Lung (tissue), 13 donors: Measurements from ENCODE around the gene TRAF2. TPM values are rescaled to one million over a fixed set of nuclear protein-coding genes. Genes with fewer than 3 reads are reported as not detected.

Experiments
- ATAC-seq: fragments of 200-7000 bp; cut with Tn5 transposase; one replicate; pipeline ENCODE4 v1.9.1; 2020; ENCODE audit warnings: moderate number of reproducible peaks; ENCODE audit not compliant: insufficient read depth, low FRiP score
- DNase-seq, 3 donors: peaks; one replicate each; pipeline ENCODE4 v3.0.0-alpha.2; 2013 to 2017
- H3K27ac ChIP-seq, 2 donors: one replicate each; pipeline ENCODE4 v1.5.1; 2013; ENCODE audit warnings: mild to moderate bottlenecking in 2 of 2, moderate library complexity in 2 of 2, control low read depth in 1 of 2, inconsistent platforms in 1 of 2, low read depth in 1 of 2, low read length in 1 of 2
- H3K27me3 ChIP-seq, 3 donors: one replicate each; pipeline ENCODE4 v1.5.1; 2013; ENCODE audit warnings: low read length in 2 of 3; ENCODE audit not compliant: control insufficient read depth in 3 of 3, insufficient read depth in 3 of 3
- H3K36me3 ChIP-seq, 4 donors: one replicate each; pipeline ENCODE4 v1.5.1; 2013; ENCODE audit warnings: low read length in 4 of 4, mild to moderate bottlenecking in 1 of 4, moderate library complexity in 1 of 4; ENCODE audit not compliant: control insufficient read depth in 4 of 4, insufficient read depth in 4 of 4
- H3K4me1 ChIP-seq, 5 donors: one replicate each; pipeline ENCODE4 v1.5.1; 2013; ENCODE audit warnings: low read length in 5 of 5, mild to moderate bottlenecking in 2 of 5, moderate library complexity in 1 of 5; ENCODE audit not compliant: control insufficient read depth in 5 of 5, insufficient read depth in 5 of 5
- H3K4me3 ChIP-seq: one replicate; pipeline ENCODE4 v1.5.1; 2013; ENCODE audit warnings: mild to moderate bottlenecking, control low read depth, moderate library complexity
- H3K9ac ChIP-seq, 2 donors: one replicate each; pipeline ENCODE4 v1.5.1; 2013; ENCODE audit warnings: low read length in 2 of 2, control low read depth in 1 of 2; ENCODE audit not compliant: insufficient read depth in 1 of 2
- H3K9me3 ChIP-seq, 4 donors: one replicate each; pipeline ENCODE4 v1.5.1; 2013; ENCODE audit warnings: low read length in 3 of 4, mild to moderate bottlenecking in 1 of 4, moderate library complexity in 1 of 4; ENCODE audit not compliant: control insufficient read depth in 4 of 4, insufficient read depth in 3 of 4
- WGBS, 2 donors: extraction: QIAGEN DNeasy Blood & Tissue Kit; methylation state at CpG; one replicate each; pipeline ENCODE4 v1.1.7; 2013; 5-methylcytosine and 5-hydroxymethylcytosine counted together
- polyA plus RNA-seq, 2 donors: library from polyadenylated mRNA; stranded (reverse); fragments of 200-250 nt; gene quantifications; one replicate each; pipeline ENCODE4 v1.2.1, GENCODE V29; 2013
- small RNA-seq: library from RNA; depleted of rRNA; stranded (forward); fragments of <200 nt; gene quantifications from one replicate; pipeline ENCODE3, GENCODE V24; 2014; ENCODE audit warnings: low replicate concordance
- total RNA-seq, 2 donors: library from RNA; depleted of rRNA in 1 of 2; stranded (reverse); fragments of >200 nt in 1 of 2; gene quantifications; one replicate each; pipeline ENCODE4 v1.2.1, GENCODE V29; 2014 to 2021
- TF ChIP-seq, protein P1 (sequence below): IDR thresholded peaks from 2 replicates; pipeline ENCODE4 v1.5.1; 2012; ENCODE audit warnings: mild to moderate bottlenecking; ENCODE audit errors: control extremely low read depth, extremely low read depth
- donor health status: control.
- donor health status: control.
- donor health status: Bipolar disorder and iron deficiency.
- donor health status: healthy.
- donor health status: DM: yes; HTN: yes; CAD: no.

TRAF2 gene
- total and polyA plus RNA-seq, 4 donors = 11.3 to 19.1 (median 15.2) TPM

DNA sequence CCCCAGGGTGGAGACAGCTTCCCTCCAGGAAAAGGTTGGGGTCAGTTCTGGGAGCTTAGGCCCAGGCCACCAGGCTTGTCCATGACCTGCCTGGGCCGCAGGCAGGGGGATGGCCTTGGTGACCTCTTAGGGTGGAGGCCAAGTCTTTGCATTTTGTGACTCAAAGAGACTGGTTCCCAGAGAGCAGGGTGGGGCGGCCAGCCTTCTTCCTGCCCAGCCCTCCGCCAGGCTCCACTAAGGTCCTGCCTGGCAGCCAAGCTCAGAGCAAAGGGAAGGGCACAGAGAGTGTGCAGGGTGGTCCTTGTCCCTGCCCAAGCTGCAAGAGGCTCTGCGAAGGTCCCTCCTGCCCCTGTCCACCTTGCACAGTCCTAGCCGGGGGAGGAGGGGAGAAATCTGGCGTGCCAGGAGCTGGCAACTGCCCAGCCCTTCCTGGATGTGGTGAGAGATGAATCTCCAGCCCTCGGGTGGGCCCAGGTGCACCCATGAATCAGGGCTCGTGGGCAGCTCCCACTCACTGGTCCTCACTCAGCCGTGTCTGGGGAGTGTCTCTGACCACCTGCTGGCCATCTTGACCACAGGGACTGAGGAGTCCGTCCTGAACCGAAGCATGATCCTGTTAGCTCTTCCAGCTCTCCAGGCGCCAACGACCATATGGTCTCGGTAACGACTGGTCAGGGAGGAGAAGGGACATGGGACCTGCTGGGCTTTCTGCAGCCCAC is 88.7 kb downstream of the TRAF2 start:
- ATAC-seq = no peak
- H3K9me3 ChIP-seq = no peaks in the 10 kb centered on the region
- no peaks in the 10 kb centered on the region for H3K36me3 ChIP-seq
- no peaks in the 10 kb centered on the region for H3K27me3 ChIP-seq
- 52 to 55% methylated on average over 14 to 15 of the region's 15 CpGs for WGBS, 2 donors
- no peak overlapping the region for H3K9ac ChIP-seq
- no peak overlapping the region for H3K4me3 ChIP-seq
- TF ChIP-seq, protein P1, sequence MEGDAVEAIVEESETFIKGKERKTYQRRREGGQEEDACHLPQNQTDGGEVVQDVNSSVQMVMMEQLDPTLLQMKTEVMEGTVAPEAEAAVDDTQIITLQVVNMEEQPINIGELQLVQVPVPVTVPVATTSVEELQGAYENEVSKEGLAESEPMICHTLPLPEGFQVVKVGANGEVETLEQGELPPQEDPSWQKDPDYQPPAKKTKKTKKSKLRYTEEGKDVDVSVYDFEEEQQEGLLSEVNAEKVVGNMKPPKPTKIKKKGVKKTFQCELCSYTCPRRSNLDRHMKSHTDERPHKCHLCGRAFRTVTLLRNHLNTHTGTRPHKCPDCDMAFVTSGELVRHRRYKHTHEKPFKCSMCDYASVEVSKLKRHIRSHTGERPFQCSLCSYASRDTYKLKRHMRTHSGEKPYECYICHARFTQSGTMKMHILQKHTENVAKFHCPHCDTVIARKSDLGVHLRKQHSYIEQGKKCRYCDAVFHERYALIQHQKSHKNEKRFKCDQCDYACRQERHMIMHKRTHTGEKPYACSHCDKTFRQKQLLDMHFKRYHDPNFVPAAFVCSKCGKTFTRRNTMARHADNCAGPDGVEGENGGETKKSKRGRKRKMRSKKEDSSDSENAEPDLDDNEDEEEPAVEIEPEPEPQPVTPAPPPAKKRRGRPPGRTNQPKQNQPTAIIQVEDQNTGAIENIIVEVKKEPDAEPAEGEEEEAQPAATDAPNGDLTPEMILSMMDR = no peak
- peaks cover 0 to 25% (median 5%) of the 10 kb centered on the region in 5 donors for H3K4me1 ChIP-seq
- no peak for DNase-seq
- peak overlapping the region; percentile 10 to 55 for H3K27ac ChIP-seq

DNA sequence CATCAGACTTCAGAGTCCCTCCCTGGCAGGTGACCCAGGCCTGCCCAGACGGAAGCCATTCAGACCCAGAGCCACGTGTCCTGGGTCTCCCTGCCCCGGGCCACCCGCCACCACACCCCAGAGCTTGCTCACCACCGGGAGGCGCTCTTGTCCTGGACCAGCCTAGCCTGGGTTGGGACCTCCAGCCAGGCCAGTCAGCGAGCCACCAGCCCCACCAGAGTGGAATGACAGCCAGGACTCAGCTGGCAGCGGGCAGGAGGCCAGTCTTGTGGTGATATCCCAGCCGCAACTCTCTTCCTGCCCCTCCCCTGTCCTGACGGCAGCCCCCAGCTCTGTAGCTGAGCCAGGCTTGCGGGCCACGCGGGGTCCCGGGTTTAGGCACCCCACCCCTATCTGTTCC is 89.3 kb downstream of the TRAF2 start:
- DNase-seq (peak in 1 of 3 donors; percentile 50), ATAC-seq (no peak)
- no peak overlapping the region for H3K9ac ChIP-seq
- H3K27ac ChIP-seq = peak overlapping the region in 1 of 2 donors; percentile 55
- H3K9me3 ChIP-seq = no peaks in the 10 kb centered on the region
- WGBS, 2 donors = 20 to 32% methylated on average over 14 of the region's 14 CpGs
- no peak overlapping the region for H3K4me3 ChIP-seq
- no peaks in the 10 kb centered on the region for H3K36me3 ChIP-seq
- H3K4me1 ChIP-seq = peaks cover 0 to 18% (median 5%) of the 10 kb centered on the region in 5 donors
- TF ChIP-seq, protein P1 = no peak
- no peaks in the 10 kb centered on the region for H3K27me3 ChIP-seq

Small RNA genes lying within 50 kb of the gene (small RNA-seq; reads per million reads assigned to genes)
- not detected for gene MIR4479

Other genes starting within 250 kb of the TRAF2 start
- gene EGFL7, start 223.6 kb upstream of the TRAF2 start, total RNA-seq = 100 to 1,000 TPM; 128 to 177 TPM
- 100 to 1,000 TPM; 275 to 379 TPM for gene EGFL7, start 223.6 kb upstream of the TRAF2 start, polyA plus RNA-seq
- 100 to 1,000 TPM in 1 of 2 donors, 10 to 100 TPM in 1; 81.7 to 184 TPM for gene AGPAT2, start 199.1 kb upstream of the TRAF2 start, total RNA-seq
- 100 to 1,000 TPM; 169 to 277 TPM for gene AGPAT2, start 199.1 kb upstream of the TRAF2 start, polyA plus RNA-seq
- 10 to 100 TPM; 14.5 to 26.7 TPM for gene DIPK1B, start 173.9 kb upstream of the TRAF2 start, total RNA-seq
- 10 to 100 TPM; 12.5 to 13.3 TPM for gene DIPK1B, start 173.9 kb upstream of the TRAF2 start, polyA plus RNA-seq
- gene LCN10, start 143.6 kb upstream of the TRAF2 start, total RNA-seq = 1 to 10 TPM in 1 of 2 donors, not detected in 1; 4.7 TPM
- 1 to 10 TPM in 1 of 2 donors, under 1 TPM in 1; 0.72 to 6.4 TPM for gene LCN10, start 143.6 kb upstream of the TRAF2 start, polyA plus RNA-seq
- gene LCN6, start 138.0 kb upstream of the TRAF2 start, total RNA-seq = 1 to 10 TPM in 1 of 2 donors, not detected in 1; 8.6 TPM
- gene LCN6, start 138.0 kb upstream of the TRAF2 start, polyA plus RNA-seq = 10 to 100 TPM in 1 of 2 donors, 1 to 10 TPM in 1; 1.4 to 12.3 TPM
- under 1 TPM in 1 of 2 donors, not detected in 1; 0.11 TPM for gene LCN8, start 128.3 kb upstream of the TRAF2 start, total RNA-seq
- not detected for gene LCN8, start 128.3 kb upstream of the TRAF2 start, polyA plus RNA-seq
- gene LCN15, start 122.0 kb upstream of the TRAF2 start, total RNA-seq = not detected
- under 1 TPM in 1 of 2 donors, not detected in 1; 0.16 TPM for gene LCN15, start 122.0 kb upstream of the TRAF2 start, polyA plus RNA-seq
- 10 to 100 TPM; 56.5 to 94.1 TPM for gene TMEM141, start 95.2 kb upstream of the TRAF2 start, total RNA-seq
- 100 to 1,000 TPM; 132 to 177 TPM for gene TMEM141, start 95.2 kb upstream of the TRAF2 start, polyA plus RNA-seq
- gene CCDC183, start 90.2 kb upstream of the TRAF2 start, total RNA-seq = 1 to 10 TPM; 1.6 to 4.6 TPM
- 1 to 10 TPM in 1 of 2 donors, under 1 TPM in 1; 0.38 to 2.8 TPM for gene CCDC183, start 90.2 kb upstream of the TRAF2 start, polyA plus RNA-seq
- 10 to 100 TPM; 36.4 to 87.8 TPM for gene RABL6, start 78.6 kb upstream of the TRAF2 start, total RNA-seq
- 10 to 100 TPM; 53.7 to 70.8 TPM for gene RABL6, start 78.6 kb upstream of the TRAF2 start, polyA plus RNA-seq
- 1 to 10 TPM; 1.6 to 4.3 TPM for gene AJM1, start 44.0 kb upstream of the TRAF2 start, total RNA-seq
- gene AJM1, start 44.0 kb upstream of the TRAF2 start, polyA plus RNA-seq = 1 to 10 TPM; 1.1 to 1.3 TPM
- gene PHPT1, start 37.1 kb upstream of the TRAF2 start, total RNA-seq = 100 to 1,000 TPM in 1 of 2 donors, 10 to 100 TPM in 1; 75.0 to 124 TPM
- gene PHPT1, start 37.1 kb upstream of the TRAF2 start, polyA plus RNA-seq = 100 to 1,000 TPM; 110 to 195 TPM
- gene MAMDC4, start 34.2 kb upstream of the TRAF2 start, total RNA-seq = 10 to 100 TPM in 1 of 2 donors, 1 to 10 TPM in 1; 5.6 to 13.2 TPM
- 1 to 10 TPM; 7.0 to 7.3 TPM for gene MAMDC4, start 34.2 kb upstream of the TRAF2 start, polyA plus RNA-seq
- 100 to 1,000 TPM; 283 to 298 TPM for gene EDF1, start 20.2 kb upstream of the TRAF2 start, total RNA-seq
- 100 to 1,000 TPM; 308 to 670 TPM for gene EDF1, start 20.2 kb upstream of the TRAF2 start, polyA plus RNA-seq
- gene FBXW5, start 58.2 kb downstream of the TRAF2 start, total RNA-seq = 100 to 1,000 TPM in 1 of 2 donors, 10 to 100 TPM in 1; 56.6 to 118 TPM
- 100 to 1,000 TPM in 1 of 2 donors, 10 to 100 TPM in 1; 89.1 to 109 TPM for gene FBXW5, start 58.2 kb downstream of the TRAF2 start, polyA plus RNA-seq
- gene C8G, start 58.7 kb downstream of the TRAF2 start, total RNA-seq = 1 to 10 TPM in 1 of 2 donors, not detected in 1; 2.1 TPM
- 1 to 10 TPM in 1 of 2 donors, under 1 TPM in 1; 0.90 to 1.4 TPM for gene C8G, start 58.7 kb downstream of the TRAF2 start, polyA plus RNA-seq
- 1 to 10 TPM; 4.1 to 6.3 TPM for gene LCN12, start 65.8 kb downstream of the TRAF2 start, total RNA-seq
- gene LCN12, start 65.8 kb downstream of the TRAF2 start, polyA plus RNA-seq = 1 to 10 TPM in 1 of 2 donors, under 1 TPM in 1; 0.35 to 2.4 TPM
- gene PTGDS, start 91.0 kb downstream of the TRAF2 start, total RNA-seq = 100 to 1,000 TPM in 1 of 2 donors, 10 to 100 TPM in 1; 29.5 to 159 TPM
- 100 to 1,000 TPM in 1 of 2 donors, 10 to 100 TPM in 1; 19.4 to 158 TPM for gene PTGDS, start 91.0 kb downstream of the TRAF2 start, polyA plus RNA-seq
- gene LCNL1, start 96.5 kb downstream of the TRAF2 start, total RNA-seq = 1 to 10 TPM in 1 of 2 donors, under 1 TPM in 1; 0.28 to 2.5 TPM
- gene LCNL1, start 96.5 kb downstream of the TRAF2 start, polyA plus RNA-seq = 1 to 10 TPM in 1 of 2 donors, under 1 TPM in 1; 0.15 to 2.7 TPM
- gene PAXX, start 105.9 kb downstream of the TRAF2 start, total RNA-seq = 10 to 100 TPM; 16.6 to 58.1 TPM
- 100 to 1,000 TPM in 1 of 2 donors, 10 to 100 TPM in 1; 60.7 to 172 TPM for gene PAXX, start 105.9 kb downstream of the TRAF2 start, polyA plus RNA-seq
- 100 to 1,000 TPM in 1 of 2 donors, 10 to 100 TPM in 1; 72.0 to 115 TPM for gene CLIC3, start 110.1 kb downstream of the TRAF2 start, total RNA-seq
- 10 to 100 TPM; 17.2 to 90.2 TPM for gene CLIC3, start 110.1 kb downstream of the TRAF2 start, polyA plus RNA-seq
- gene ABCA2, start 141.7 kb downstream of the TRAF2 start, total RNA-seq = 10 to 100 TPM; 13.4 to 39.0 TPM
- 10 to 100 TPM; 14.8 to 18.1 TPM for gene ABCA2, start 141.7 kb downstream of the TRAF2 start, polyA plus RNA-seq
- 1 to 10 TPM in 1 of 2 donors, under 1 TPM in 1; 0.37 to 1.0 TPM for gene FUT7, start 145.6 kb downstream of the TRAF2 start, total RNA-seq
- 1 to 10 TPM in 1 of 2 donors, under 1 TPM in 1; 0.45 to 5.5 TPM for gene FUT7, start 145.6 kb downstream of the TRAF2 start, polyA plus RNA-seq
- gene NPDC1, start 159.7 kb downstream of the TRAF2 start, total RNA-seq = 10 to 100 TPM; 28.7 to 99.3 TPM
- 10 to 100 TPM; 49.0 to 87.5 TPM for gene NPDC1, start 159.7 kb downstream of the TRAF2 start, polyA plus RNA-seq
- gene ENTPD2, start 167.5 kb downstream of the TRAF2 start, total RNA-seq = 1 to 10 TPM; 1.8 to 3.2 TPM
- under 1 TPM; 0.39 to 0.53 TPM for gene ENTPD2, start 167.5 kb downstream of the TRAF2 start, polyA plus RNA-seq
- gene SAPCD2, start 184.0 kb downstream of the TRAF2 start, total RNA-seq = 1 to 10 TPM; 1.4 to 1.7 TPM
- gene SAPCD2, start 184.0 kb downstream of the TRAF2 start, polyA plus RNA-seq = 1 to 10 TPM; 1.3 to 2.1 TPM
- gene UAP1L1, start 191.0 kb downstream of the TRAF2 start, total RNA-seq = 10 to 100 TPM; 12.2 to 35.5 TPM
- 10 to 100 TPM; 14.5 to 19.7 TPM for gene UAP1L1, start 191.0 kb downstream of the TRAF2 start, polyA plus RNA-seq
- 10 to 100 TPM; 56.7 to 70.9 TPM for gene MAN1B1, start 200.5 kb downstream of the TRAF2 start, total RNA-seq
- 10 to 100 TPM; 40.3 to 56.9 TPM for gene MAN1B1, start 200.5 kb downstream of the TRAF2 start, polyA plus RNA-seq
- gene DPP7, start 228.2 kb downstream of the TRAF2 start, total RNA-seq = 100 to 1,000 TPM in 1 of 2 donors, 10 to 100 TPM in 1; 48.0 to 236 TPM
- 100 to 1,000 TPM; 220 to 436 TPM for gene DPP7, start 228.2 kb downstream of the TRAF2 start, polyA plus RNA-seq